Stimulated activated CD4-positive, alpha-beta T cell treated with anti-CD3 and anti-CD28 coated beads, Interleukin-4, amount 100 ng/mL, for 4 hours (primary cell): Measurements from ENCODE around the gene PPP2R2C.

Source experiments
- DNase-seq, 2 experiments: peaks; one replicate each; pipeline ENCODE4 v3.0.0-alpha.2; 2020

Gene PPP2R2C

DNA sequence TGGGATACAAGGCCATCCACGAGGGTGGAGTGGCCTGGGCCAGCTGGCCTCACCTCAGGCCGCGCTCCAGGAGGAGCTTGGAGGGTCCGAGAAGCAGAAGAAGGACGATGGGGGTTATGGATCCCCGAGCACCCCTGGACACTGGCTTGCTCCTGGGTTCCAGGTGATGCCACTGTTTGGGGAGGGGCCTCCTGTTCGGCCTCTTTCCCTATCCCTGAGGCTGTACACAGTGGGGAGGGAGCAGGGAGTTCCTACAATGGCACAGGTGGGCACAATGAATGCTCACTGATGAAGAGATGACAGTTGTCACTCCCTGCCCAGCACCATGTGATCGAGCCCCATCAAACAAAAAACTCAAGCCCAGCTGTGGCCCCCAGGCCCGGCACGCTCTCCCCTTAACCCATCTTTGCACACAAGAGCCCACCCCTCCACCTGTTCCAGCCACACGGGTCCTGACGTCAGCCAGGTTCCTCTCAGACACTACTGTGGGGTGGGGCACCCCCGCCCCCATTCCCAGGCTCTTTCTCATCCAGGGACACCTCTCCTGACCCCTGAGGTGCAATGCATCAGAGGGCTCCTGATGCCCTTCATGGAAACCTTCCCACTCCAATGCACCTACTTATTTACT, 132.5 kb downstream of the PPP2R2C start:
- no peak for DNase-seq

DNA sequence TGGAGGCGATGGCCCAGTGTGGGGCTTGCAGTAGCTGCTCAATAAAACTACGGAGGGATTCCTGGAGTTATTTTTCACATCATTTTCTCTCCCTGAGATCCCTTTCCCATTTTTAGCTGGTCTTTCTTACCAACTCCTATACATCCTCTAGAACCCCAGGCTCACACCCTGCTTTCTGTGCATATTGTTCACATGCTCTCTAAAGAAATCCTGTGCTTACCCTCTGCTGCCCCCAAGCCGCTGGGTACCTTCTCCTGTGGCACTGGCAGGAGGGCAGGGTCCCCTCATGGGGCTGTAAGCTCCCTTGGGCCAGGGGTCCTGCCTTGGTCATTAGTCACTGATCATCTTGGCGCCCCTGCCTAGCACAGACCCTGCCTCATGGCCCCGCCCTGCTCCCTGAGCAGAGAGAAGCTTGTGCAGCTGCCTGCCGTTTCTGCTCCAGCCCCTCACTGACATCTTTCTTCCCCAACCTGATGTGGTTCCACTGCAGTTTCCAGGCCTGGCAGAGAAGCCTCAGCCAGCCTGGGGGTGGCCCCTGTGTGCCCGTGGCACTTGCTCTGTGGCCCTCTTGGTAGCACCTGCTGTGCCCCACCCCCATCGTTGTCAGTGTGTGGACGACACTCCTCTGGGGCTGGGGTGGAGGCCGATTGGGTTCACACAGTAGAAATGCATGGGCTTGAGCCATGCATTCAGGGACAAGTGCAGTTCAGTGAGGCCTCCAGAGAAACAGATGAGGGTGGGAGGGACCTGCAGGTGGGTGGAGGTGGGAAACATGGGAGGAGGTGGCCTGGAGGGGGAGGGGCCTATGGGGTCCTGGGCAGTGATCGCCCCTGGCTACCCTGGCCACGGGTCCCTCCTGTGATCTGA, 133.2 kb downstream of the PPP2R2C start:
- DNase-seq: no peak

DNA sequence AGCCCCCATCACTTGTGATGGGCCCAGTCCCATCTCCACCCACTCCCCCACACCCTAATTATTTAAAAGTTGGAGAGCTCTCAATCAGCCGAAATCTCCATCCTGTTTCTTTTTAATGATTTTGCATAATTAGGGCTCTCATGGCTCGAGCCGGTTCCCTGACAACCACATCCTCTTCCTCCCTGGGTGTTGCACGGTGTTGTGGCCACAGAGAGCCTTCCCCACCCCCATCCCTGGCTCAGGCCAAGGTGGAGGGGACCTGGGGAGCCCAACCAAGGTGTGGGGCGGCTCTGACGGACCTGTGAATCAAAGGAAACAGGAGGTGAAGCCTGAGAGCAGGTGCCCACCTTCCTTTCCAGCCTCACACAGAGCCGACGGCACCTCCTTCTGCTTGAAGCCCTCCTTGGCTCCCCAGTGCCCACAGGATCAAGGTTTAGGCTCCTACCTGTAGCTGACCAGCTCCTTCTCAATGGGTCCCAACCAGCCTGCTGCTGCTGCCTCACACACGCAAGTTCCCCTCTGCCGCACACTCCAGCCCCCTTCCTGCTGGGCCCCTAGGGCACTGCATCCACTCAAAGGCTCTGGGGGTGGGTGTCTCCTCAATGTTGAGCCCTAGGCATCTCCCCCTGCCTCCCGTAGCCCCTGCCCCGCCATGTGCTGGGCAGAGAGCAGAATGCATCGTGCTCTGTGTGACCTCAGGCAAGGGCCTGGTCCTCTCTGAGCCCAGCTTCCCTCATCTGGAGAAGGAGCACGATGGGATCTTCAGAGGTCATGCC, 134.1 kb downstream of the PPP2R2C start:
- DNase-seq: no peak

DNA sequence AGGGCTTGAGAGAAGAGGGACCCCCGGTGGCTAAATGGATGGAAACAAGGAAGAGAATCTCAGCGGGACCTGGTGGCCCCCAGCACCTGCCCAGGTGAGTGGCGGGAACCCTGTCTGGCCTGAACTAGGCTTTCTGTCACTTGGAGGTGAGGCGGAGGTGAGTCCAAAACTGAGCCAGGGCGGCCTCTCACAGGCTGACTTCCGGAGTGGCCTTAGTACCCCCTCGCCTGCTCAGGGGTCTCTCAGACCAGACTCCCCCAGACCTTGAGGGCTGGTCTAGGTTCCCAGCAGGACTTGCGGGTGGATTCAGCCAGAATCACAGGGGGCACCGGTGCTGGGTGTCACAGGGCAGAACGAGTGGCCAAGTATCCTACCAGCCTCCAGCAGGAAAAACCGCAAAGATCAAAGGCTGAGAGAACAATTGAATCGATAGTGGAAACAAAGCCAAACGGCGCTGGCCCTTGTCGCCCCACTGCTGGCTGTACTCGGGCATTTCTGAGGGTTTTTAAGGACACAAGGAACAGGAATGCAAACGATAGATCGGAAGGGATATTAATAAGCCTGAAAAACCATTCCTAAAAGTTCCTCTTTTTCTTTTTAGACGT, 135.0 kb downstream of the PPP2R2C start:
- no peak for DNase-seq

DNA sequence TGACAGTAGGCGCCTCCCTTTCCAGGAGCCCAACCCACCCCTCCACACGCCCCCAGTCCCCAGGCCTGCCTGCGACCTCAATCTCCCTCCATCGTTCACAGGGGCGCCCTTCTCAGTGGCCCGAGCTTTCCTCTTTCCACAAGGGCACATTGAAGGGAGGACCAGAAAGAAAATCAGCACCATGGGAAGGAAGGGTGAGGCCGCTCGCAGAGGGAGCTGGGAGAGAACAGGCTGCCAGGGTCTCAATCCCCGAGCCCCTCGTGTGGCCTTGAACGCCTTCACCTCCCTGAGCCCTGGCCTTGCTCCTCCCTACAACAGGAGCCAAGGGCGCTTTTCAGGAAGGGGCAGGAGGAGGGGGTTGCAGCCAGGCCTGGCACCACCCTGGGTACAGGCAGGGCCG, 136.2 kb downstream of the PPP2R2C start:
- no peak for DNase-seq

DNA sequence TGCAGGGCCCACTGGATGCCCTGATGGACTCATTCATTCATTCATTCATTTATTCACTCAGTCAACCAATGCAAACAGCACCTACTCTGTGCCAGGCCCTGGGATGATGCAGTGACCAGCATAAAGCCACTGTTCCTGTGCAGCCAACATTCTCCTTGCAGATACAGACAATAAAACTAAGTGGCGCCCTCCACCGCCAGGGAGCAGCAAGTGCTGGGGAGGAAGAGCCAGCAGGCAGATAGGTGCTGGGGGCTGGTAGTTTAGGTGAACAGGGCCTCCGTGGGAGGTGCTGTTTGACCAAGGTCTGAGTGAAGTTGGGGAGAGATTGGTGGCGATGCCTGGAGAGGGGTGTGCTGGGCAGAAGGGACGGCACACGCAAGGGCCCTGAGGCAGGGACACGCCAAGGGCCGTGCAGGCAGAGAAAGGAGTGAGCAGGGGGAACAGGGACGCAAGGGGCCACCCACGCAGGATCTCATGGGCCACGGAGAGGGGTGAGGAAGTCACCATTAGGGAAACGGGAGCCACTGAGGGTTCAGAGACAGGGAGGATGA, 137.3 kb downstream of the PPP2R2C start:
- no peak for DNase-seq

DNA sequence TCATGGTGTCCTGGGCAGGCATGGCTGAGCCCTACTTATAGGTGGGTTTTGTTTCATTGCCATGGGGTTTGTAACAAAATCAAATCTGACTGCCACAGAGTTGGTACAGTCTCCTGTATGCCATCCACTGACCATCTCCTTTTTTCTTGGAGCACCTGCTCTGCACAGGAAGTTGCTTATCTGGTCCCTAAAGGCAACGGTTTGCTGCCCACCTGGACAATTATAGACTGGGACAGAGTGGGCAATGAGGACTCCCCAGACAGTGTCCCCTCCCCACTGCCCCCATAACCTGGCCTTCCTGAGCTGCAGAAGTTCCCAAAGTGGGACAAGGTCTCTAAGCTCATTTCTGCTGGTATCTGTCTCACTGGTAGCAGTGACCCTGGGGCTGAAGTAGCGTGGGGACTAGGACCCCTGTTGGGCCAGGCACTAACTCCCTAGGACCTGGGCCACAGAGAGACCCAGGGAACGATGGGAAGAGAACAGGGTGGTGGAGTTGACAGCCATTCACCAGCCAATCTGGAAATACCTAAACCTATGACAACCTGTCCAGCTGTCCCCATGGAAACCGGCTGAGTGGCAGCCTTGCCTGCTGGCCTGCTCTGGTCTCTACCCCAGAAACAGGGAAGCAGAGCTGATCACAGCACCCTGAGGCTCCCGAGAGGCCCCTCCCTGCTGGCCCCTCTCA, 138.1 kb downstream of the PPP2R2C start:
- DNase-seq: no peak

DNA sequence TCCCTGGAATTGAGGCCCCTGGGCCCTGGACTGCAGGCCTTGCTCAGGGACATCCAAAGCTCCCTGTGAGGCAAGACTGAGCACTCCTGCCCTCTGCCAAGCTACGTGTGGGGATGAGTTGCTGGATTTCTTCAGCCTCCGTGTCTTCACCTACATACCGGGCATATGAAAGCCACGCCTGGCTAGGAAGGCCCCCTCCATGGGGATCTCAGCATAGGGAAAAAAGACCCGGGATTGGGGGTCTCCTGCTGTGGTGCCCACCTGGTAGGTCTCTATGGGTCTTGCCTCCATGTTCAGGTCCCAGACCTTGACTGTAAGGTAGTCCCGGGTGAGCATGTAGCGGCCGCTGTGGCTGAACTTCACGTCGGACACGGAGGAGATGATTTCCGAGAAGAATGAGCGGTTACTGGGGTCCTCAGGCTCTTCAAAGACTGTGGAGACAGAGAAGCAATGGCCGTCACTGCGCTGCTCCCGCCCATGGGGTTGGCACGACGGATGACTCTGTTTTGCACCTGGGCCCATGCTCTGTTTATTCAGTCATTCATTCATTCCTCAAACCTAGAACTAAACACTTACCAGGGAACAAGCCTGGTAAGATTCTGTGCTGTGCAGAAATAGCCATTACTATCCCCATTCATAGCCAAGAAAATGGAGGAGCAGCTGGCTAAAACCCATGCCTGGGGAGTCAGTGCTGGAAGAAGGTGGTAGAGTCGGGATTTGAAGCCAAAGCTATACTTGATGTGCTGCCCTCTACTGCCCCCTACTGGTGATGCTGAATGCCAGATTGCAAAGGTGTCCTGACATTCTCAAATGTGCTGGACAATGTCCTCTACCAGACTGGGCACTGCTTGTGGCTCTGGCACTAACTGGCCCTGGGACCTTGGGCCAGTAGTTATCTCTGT, 138.9 kb downstream of the PPP2R2C start:
- no peak for DNase-seq

DNA sequence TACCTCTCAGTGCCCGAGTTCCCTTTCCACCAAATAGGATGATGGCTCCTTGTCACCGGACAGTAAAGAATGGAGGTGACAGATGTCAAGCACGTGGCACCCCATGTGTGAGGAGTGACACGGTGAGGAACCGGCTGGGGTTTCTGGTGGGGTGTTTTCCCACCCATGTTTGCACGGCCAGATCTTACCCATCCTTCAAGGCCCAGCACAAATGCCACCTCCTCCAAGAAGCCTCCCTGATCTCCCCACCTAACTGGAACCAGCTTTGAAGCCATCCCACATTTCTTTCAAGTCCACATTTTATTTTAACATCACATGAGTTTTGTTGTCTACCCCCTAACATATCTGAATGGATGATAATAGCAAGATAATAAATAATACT, 139.8 kb downstream of the PPP2R2C start:
- no peak for DNase-seq

DNA sequence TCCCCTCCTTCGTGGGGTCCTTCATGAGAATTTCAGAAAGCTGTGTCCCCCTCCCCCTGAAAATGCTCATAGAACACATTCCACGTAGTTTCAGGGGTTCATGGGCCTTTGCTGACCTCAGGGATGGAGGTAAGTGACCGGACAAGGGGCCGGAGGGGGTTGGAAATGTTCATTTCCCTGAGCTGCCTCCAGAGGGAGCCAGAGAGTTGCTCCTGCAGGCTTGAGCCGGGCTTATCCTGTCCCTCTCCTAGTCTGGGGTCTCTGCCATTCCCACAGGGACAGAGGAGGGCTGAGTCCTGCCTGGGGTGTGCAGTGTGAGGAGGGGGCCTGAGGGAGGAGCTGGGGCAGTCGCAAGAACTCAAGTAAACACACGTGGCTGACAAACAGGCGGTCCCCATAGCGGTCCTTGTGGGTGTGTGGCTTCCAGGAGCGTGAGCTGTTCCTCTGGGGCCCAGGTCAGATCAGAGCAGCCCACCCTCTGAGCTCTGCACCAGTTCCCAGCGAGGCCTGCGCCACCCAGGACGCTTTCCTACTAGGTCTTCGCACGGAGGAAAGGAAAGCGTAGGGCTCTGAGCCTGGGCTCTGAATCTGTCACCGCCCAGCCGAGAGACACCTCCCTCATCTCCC, 140.3 kb downstream of the PPP2R2C start:
- DNase-seq: peak in 1 of 2 experiments; percentile 14

DNA sequence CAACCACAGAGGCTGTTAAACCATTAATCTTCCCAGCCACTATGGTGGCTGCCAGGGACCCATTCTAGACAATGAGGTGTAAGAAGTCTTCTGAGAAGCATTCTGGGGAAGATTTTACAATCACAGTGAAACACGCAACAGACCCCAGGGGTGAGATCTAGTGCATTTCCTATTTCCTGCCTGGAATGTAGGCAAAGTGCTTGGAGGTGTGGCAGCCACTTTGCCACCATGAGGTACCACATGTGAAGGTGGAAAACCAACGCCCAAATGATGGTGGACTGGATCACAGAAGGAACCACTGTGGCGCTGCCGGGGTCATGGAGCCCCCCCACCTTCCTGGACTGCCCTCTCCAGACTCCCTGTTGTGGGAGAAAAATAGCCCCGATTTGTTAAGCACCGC, 140.9 kb downstream of the PPP2R2C start:
- DNase-seq: no peak

DNA sequence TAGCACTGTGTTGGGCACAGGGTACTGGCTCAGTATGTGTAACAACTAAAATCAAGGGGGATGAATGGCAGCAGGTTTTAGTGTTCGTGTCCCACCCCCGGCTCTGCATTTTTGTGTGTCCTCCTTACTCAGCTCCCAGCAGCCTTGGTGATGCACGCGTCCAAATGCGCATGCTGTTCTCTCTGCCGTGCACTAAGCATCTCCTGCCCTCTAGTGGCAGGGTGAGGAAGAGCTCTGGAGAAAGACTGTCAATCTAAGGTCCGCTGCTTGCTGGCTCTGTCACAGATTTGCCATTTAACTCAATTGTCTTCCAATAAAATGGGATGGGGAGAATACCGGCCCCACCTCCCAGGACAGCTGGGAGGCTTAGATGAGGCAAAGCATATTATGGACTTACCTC, 141.4 kb downstream of the PPP2R2C start:
- DNase-seq: no peak

DNA sequence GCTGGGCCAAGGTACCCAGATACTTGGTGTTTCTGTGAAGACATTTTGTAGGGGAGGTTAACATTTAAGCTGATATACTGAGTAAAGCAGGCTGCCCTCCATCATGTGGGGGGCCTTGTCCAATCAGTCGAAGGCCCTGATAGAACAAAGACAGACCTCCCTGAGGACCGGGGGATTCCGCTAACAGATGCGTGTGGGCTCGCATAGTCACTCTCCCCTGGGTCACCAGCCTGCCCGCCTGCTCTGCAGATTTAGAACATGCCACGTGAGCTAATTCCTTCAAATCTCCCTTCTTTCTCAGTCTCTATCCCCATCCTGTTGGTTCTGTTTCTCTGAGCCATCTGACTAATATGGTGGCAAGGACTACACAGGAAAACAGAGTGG, 142.0 kb downstream of the PPP2R2C start:
- DNase-seq: no peak

DNA sequence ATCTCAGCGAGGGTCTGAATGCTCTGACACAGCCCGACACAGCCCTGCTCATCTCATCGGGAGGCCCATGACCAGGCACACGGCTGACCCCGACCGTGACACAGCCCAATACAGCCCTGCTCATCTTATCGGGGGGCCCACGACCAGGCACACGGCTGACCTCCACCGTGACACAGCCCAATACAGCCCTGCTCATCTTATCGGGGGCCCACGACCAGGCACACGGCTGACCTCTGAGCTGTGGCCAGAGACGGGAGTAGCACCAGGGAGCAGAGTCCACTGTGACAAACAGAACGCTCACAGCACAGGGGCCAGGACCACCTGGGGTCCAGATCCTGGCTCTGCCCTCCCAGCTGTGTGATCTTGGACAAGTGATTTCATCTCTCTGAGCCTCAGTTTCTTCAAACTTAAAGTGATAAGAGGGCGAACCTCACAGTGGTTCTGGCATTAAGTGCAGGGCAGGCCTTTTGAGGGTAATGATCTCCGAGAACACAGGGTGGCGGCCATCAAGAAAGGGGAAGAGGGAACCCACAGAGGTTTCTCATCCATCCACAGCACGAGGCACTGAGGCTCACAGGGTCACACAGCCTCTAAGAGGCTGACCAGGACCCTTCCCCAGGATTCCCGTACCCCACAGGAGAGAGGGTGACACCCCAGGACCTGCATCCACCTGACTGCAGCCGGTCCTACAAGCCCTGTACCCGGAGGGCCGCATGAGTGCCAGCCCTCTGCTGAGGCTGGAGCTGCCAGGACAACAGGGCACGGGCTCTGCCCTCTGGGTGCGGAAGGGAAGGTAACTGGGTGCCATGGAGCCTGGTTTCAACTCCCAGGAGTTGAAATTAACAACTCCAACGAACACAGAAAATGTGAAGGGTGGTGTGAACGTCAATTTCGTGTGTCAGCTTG, 142.7 kb downstream of the PPP2R2C start:
- DNase-seq: no peak

DNA sequence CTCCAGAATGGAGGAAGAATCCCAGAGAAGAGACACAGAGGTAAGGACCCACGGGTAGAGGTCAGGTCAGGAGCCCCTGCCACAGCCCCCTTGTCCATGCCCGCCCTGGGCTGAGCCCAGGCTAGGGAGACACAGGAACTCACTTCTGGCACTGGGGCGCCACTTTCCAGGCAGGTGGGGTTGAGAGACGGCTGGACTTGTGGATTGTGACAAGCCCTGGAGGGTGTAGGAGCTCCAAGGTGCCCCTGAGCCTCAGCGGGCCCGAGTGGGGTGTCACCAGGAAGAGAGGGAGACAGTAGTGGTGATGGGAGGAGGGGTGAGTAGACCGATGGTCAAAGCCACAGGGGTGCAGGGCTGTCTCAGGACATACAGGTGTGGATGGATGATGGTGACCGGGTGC, 143.9 kb downstream of the PPP2R2C start:
- no peak for DNase-seq

DNA sequence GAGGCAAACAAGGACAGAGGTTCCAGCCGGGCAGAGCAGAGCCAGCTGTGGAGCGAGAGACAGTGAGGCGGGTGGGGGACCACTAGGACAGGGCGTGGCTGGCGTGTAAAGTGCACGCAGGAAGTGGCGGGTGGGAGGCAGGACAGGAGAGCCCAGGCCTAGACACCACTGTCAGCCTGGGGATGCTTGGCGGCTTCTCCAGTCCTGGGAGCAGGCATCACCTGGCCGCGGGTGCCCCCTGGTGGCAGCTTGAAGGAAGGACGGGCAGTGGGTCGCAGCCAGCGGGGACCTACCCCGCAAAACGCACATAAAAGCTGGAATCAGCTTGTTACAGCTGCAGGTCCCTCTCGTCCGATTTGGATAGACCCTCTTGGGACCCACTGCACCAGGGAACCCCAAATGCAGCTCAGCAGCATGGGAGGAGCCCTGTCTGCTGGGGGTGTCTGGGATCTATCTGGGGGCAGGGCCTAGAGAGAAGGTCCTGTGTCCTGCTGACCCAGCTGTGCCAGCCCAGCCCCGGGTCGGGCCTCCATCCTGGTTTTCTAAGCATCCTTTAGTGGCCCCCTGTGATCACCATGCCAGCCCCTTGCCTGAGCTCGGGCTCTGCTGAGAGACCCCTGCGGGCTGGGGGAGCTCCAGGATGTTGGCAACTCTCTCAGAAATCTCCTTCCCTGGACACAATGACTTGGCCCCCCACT, 145.0 kb downstream of the PPP2R2C start:
- DNase-seq: peak; percentile 58 to 74

DNA sequence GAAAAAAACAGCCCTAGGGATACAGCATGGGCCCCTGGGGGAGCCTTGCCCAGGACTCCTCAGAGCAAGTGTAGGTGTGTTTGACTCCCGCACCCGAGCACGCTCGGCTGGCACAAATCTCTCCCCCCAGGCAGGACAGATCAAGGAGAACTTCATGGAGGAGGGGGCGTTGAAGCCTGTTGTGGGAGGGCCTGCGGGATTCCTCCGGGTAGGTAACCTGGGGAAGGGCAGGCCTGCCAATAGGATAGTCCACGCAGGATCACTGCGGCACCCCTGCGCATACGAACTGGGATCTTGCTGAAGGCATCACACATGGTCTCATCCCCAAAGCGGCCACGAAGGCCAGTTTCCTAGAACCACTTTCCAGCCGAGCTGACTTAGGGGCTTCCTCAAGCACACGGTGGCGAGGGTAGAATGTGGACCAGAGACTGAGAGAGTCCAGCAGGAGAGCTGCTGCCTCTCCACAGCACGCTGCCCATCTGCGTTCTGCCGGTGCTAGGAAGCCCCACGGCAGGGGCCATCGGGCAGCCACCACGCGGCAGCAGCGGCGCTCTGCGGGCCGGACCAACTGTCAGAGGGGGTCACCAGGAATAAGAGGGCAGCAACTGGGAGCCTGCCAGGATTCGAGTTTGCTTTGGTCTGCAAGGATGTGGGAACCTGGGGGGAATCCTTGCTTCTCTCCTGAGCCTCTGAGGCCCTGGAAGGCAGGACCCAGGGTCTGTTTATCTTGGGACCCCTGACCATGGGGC, 145.9 kb downstream of the PPP2R2C start:
- no peak for DNase-seq

DNA sequence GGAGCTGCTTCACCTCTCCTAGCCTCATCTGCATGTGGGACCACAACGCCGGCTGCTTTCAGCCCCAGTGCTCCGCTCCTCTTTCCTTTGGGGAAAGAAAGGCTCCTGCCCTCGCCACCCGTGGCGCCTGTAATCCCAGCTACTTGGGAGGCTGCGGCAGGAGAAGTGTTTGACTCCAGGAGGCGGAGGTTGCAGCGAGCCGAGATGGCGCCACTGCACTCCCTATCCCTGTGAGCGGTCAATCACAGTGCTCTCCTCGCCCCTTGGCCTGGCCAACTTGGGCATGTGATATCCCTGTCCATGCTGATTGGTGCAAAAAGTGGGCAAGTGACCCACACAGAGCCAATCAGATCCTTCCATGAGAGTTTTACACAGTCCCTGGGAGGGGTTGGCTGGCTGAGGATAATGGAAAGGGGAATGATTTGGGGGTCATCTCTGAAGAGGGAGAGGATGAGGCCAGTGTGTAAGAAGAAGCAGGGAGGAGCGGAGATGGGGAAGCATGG, 146.6 kb downstream of the PPP2R2C start:
- DNase-seq: no peak
